ENCODE data around the gene C2orf92.

C2orf92 gene

DNA sequence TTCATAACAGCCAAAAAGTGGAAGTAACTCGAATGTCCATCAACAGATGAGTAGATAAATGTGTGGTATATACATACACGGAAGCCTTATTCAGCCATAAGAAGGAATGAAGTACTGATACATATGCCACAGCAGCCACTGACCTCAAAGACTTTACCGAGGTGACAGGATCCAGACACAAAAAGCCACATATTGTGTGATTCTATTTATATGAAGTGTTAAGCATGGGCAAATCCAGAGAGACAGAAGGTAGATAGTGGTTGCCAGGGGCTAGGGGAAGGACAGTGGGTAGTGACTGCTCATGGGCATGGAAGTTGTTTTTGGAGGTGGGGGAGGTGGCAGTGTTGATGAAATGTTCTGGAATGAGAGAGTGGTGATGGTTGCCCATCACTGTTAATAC is 77.8 kb downstream of the C2orf92 start:
- DNase-seq, result no peak

DNA sequence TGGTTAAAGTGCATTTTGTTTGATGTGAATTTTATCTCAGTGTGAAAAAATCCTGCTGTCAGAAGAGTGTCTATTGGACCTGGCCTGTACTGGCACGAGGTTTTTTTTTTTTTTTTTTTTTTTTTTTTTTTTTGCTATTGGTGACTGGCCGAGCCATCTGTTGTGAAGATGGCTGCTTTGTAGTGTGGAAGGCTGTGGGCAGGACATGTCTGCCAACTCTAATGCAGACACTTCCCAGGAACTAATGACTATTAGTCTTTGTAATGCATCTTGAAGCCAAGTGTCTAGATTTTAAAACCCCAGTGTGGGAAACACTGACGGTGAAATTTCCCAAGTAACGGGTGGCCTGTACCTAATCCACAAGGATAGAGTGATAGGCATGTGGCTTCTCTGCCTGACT is 78.2 kb downstream of the C2orf92 start:
- DNase-seq, result no peak

DNA sequence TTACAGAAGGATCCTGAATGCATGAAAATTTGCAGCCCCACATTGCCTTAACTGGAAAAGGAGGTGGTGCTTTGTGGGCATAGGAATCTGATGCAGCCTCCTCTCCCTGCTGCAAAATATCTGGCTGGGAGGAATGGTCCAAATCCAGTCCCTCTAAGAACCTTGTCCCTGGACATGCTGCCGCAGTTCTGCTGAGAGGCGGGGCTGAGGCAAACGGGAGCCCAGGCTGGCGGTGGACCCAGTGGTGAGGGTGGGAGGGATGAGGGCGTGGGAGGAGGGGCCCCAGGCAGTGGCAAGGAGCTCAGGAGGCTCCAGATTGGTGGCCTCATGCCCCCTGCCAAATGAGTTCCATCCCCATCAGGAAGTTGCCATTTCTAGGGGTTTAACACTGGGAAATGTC is 80.1 kb downstream of the C2orf92 start:
- DNase-seq, result no peak

DNA sequence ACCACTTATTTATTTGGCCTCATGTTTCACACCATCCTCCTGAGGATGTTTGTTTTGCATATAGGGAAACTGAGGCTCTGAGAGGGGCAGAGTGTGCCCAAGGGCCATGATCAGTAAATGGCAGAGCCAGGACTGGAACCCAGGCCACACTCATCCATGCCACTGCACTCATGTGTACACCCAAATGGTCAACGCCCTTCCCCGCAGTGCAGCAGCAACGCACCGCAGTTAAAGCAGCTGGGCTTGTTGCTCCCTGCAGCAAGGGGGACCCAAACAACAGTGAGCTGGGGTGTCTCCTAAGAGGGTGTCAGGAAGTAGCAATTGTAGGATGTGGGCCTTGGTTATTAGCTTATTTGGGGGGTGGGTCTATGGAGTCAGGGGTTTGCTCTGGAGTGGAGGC is 80.5 kb downstream of the C2orf92 start:
- DNase-seq, result no peak

DNA sequence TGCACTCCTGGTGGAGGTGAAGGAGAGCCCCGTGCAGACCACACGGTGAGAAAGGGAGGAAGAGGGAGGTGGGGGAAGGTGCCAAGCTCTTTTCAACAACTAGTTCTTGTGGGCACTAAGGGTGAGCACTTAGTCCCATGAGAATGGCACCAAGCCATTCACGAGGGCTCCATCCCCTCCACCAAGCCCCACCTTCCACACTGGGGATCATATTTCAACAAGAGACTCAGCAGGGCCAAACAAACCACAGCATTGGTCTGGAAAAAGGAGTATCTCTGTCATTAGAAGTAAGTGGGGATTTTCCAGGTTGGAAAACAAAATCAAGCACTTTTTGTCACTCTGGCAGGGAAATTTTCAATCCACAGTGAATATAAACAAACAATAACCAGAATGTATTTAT is 82.2 kb downstream of the C2orf92 start:
- DNase-seq, result no peak
